Ishikawa (cell line): ENCODE measurements around the gene PBX3.

Experiments used
- CEBPB ChIP-seq: IDR thresholded peaks from 2 replicates; pipeline ENCODE4 v1.6.1; 2012
- CREB1 ChIP-seq: IDR thresholded peaks from 2 replicates; pipeline ENCODE4 v1.6.1; 2012; ENCODE audit warnings: low read depth
- EGR1 ChIP-seq: IDR thresholded peaks from 2 replicates; pipeline ENCODE4 v1.6.1; 2012
- EP300 ChIP-seq: IDR thresholded peaks from 2 replicates; pipeline ENCODE4 v1.6.1; 2012; ENCODE audit warnings: borderline replicate concordance
- FOXM1 ChIP-seq: IDR thresholded peaks from 2 replicates; pipeline ENCODE4 v1.6.1; 2012; ENCODE audit warnings: low read depth, borderline replicate concordance
- NFIC ChIP-seq: IDR thresholded peaks from 2 replicates; pipeline ENCODE4 v1.6.1; 2012
- RAD21 ChIP-seq: IDR thresholded peaks from 2 replicates; pipeline ENCODE4 v1.6.1; 2012; ENCODE audit warnings: low read depth
- TAF1 ChIP-seq: IDR thresholded peaks from 2 replicates; pipeline ENCODE4 v1.6.1; 2012; ENCODE audit warnings: low read depth, mild to moderate bottlenecking
- TCF12 ChIP-seq: IDR thresholded peaks from 2 replicates; pipeline ENCODE4 v1.6.1; 2012; ENCODE audit warnings: low read depth
- TEAD4 ChIP-seq: IDR thresholded peaks from 2 replicates; pipeline ENCODE4 v1.6.1; 2012
- YY1 ChIP-seq: IDR thresholded peaks from 2 replicates; pipeline ENCODE4 v1.6.1; 2012; ENCODE audit warnings: low read depth
- ZBTB7A ChIP-seq: IDR thresholded peaks from 2 replicates; pipeline ENCODE4 v1.6.1; 2012; ENCODE audit warnings: low read depth
- TF ChIP-seq, protein P1 (sequence below): IDR thresholded peaks from 2 replicates; pipeline ENCODE4 v1.6.1; 2012
- TF ChIP-seq, protein P2 (sequence below): IDR thresholded peaks from 2 replicates; pipeline ENCODE4 v1.6.1; 2012
- TF ChIP-seq, protein P3 (sequence below): IDR thresholded peaks from 2 replicates; pipeline ENCODE4 v1.6.1; 2012; ENCODE audit warnings: low read depth, mild to moderate bottlenecking

Gene PBX3

DNA sequence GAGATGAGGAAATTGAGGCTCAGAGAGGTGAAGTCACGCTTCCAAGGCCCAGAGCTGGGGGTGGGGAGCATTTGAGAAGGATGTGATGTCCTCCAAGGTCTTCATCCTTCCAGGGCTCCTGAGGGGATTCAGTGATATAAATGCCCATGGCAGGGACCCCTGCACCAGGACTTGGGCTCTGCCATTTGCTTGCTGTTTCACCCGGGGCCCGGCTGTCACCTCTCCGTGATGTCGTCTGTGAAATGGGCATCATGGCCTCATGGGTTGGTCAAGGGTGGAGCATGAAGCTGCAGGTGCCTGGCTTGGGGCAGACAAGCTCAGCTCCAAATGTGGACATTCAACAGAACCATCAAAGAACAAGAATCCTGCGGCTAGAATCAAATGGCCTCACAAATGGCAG, 253.1 kb downstream of the PBX3 start:
- no peak for TF ChIP-seq EP300
- no peak for TF ChIP-seq TCF12
- no peak for TF ChIP-seq FOXM1
- TF ChIP-seq EGR1 = no peak
- TF ChIP-seq, protein P1, sequence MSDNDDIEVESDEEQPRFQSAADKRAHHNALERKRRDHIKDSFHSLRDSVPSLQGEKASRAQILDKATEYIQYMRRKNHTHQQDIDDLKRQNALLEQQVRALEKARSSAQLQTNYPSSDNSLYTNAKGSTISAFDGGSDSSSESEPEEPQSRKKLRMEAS = no peak
- no peak for TF ChIP-seq RAD21
- TF ChIP-seq YY1 = no peak
- TF ChIP-seq TEAD4 = no peak
- no peak for TF ChIP-seq ZBTB7A
- TF ChIP-seq CREB1 = no peak
- TF ChIP-seq NFIC = no peak
- TF ChIP-seq, protein P2, sequence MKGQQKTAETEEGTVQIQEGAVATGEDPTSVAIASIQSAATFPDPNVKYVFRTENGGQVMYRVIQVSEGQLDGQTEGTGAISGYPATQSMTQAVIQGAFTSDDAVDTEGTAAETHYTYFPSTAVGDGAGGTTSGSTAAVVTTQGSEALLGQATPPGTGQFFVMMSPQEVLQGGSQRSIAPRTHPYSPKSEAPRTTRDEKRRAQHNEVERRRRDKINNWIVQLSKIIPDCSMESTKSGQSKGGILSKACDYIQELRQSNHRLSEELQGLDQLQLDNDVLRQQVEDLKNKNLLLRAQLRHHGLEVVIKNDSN = no peak
- TF ChIP-seq CEBPB = no peak
- TF ChIP-seq TAF1 = no peak

DNA sequence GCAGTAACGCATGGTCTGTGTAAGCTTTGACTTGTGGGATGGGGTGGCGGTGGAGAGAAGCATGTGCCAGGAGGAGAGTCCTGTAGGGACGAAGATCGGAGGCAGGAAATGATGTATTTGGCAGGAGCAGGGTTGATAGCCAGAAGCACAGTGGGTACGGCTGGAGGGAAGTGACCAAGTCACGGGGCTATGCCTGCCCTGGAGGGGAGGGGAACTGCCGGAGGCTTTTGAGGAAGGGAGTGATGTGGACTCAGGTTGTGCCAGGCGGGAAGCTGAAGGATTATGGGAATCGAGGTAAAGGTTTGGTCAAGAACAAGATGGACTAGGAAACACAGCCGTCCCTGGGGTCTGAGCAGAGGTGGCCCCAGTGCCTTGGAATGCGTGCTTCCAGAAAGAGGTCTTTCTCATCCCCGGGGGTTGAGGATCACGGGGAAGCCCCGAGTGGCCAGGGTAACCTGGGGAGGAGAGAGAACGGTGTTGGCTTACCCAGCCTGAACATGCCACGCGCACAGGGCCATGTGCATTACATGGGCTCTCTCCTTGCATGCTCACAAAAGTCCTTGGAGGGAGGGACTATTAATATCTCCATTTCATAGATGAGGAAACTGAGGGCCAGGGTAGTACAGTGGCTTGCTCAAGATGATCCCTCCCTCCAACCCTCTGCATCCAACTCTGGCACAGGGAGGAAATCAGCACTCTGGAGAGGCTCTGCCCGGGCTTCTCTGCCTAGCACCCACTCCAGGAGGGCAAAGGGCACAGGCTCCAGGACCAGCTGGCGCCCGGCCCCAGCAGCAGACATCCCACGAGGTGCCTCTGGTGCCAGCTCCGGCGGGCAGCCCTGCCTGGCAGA, 253.8 kb downstream of the PBX3 start:
- TF ChIP-seq TAF1 (no peak), RAD21 (no peak), YY1 (no peak), TEAD4 (no peak), TCF12 (no peak)
- TF ChIP-seq, protein P3, sequence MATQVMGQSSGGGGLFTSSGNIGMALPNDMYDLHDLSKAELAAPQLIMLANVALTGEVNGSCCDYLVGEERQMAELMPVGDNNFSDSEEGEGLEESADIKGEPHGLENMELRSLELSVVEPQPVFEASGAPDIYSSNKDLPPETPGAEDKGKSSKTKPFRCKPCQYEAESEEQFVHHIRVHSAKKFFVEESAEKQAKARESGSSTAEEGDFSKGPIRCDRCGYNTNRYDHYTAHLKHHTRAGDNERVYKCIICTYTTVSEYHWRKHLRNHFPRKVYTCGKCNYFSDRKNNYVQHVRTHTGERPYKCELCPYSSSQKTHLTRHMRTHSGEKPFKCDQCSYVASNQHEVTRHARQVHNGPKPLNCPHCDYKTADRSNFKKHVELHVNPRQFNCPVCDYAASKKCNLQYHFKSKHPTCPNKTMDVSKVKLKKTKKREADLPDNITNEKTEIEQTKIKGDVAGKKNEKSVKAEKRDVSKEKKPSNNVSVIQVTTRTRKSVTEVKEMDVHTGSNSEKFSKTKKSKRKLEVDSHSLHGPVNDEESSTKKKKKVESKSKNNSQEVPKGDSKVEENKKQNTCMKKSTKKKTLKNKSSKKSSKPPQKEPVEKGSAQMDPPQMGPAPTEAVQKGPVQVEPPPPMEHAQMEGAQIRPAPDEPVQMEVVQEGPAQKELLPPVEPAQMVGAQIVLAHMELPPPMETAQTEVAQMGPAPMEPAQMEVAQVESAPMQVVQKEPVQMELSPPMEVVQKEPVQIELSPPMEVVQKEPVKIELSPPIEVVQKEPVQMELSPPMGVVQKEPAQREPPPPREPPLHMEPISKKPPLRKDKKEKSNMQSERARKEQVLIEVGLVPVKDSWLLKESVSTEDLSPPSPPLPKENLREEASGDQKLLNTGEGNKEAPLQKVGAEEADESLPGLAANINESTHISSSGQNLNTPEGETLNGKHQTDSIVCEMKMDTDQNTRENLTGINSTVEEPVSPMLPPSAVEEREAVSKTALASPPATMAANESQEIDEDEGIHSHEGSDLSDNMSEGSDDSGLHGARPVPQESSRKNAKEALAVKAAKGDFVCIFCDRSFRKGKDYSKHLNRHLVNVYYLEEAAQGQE = no peak
- TF ChIP-seq, protein P2 = no peak
- TF ChIP-seq, protein P1 = no peak

DNA sequence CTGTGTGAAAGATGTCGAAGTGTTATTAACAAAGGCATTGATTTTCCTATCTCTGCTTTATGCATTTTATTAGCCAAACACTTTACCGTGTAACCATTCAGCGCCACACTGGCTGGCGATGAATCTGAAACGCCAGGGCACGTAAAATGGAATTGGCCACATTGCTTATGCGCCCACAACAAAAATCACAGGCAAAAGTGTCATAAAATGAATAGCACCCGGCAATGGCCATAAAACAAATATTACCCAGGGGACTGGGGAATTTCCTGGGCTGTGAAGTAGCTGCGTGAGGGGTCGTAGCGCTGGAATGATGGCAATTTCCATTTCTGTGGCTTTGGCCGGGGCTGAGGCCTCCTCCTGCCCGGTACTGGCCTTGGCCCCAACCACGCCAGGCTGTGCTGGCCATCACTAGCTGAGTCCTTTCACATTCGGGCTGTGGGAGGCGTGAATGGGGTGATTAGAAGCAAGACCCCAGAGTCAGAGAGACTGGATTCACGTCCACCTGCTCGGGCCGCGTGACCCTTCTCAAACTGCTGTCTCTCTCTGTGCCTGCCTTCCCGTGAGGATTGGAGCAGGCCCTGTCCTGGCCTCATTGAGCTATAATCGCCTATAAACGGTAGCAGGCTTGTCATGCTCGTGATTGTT, 254.5 kb downstream of the PBX3 start:
- TF ChIP-seq, protein P1 = no peak
- no peak for TF ChIP-seq TEAD4
- TF ChIP-seq TAF1 = no peak
- TF ChIP-seq YY1 = no peak
- TF ChIP-seq ZBTB7A = no peak
- TF ChIP-seq RAD21 = no peak
- TF ChIP-seq, protein P3 = no peak
- TF ChIP-seq CEBPB = no peak
- TF ChIP-seq EGR1 = no peak
- TF ChIP-seq NFIC = no peak
- TF ChIP-seq, protein P2 = no peak
- TF ChIP-seq CREB1 = no peak
- no peak for TF ChIP-seq EP300
- TF ChIP-seq FOXM1 = no peak
- no peak for TF ChIP-seq TCF12

DNA sequence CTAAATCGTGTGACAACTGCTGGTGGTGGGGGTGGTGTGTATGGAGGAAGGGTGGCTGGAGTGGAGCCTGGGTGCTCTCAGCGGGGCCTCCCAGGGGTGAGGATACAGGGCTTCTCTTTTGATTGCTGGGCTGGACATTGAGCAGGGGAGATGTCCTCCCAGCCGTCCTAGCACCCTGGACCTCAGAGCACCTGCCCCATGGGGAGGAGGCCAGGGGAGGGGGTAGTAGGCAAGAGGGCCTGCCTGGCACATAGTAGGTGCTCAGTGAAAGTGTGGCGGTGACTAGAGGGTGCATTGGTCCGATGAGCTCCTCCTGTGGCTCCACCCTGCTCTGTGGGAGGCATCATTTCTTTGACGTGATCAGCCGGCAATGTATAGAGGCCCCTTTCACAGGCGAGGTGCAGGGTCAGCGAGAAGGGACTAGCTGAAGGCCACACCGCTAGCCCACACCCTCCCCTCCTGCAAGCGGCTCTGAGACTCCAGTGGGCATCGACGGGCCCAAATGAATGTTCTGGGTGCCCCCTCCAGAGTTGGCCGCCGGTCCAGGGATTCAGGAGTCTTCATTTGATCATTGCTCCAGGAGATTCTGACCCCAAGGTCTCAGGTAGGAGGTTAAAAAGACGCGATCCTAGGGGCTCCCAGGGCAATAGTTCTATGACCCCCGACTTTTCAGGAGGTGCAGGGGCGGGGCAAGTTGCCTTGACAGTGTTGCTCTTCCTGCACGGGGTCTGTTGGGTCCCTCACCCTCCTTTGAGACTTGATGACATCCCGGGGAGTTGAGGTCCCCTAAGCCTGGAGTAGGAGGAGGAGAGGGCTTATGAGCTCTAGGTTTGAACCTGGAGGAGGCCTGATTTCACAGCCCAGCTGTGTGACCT, 255.5 kb downstream of the PBX3 start:
- TF ChIP-seq, protein P2 = no peak
- TF ChIP-seq FOXM1 = no peak
- no peak for TF ChIP-seq CEBPB
- no peak for TF ChIP-seq EGR1
- TF ChIP-seq, protein P1 = no peak
- no peak for TF ChIP-seq YY1
- no peak for TF ChIP-seq EP300
- TF ChIP-seq TCF12 = no peak
- TF ChIP-seq, protein P3 = no peak
- TF ChIP-seq NFIC = no peak
- no peak for TF ChIP-seq TAF1
- TF ChIP-seq RAD21 = no peak
- no peak for TF ChIP-seq ZBTB7A
